SK-N-SH (cell line): ENCODE data around the gene CDH12.

Experiments used
- CTCF ChIP-seq: fragments of 200-600 bp; sonication (generic); IDR thresholded peaks from 2 replicates; pipeline ENCODE4 v1.6.1; 2017; ENCODE audit warnings: antibody characterized with exemption, mild to moderate bottlenecking, moderate library complexity
- FOXJ3 ChIP-seq: sonication (generic); formaldehyde crosslinking; IDR thresholded peaks from 2 replicates; pipeline ENCODE4 v1.5.1; 2020; ENCODE audit warnings: mild to moderate bottlenecking, missing genetic modification reagents
- GABPA ChIP-seq: IDR thresholded peaks from 2 replicates; pipeline ENCODE4 v1.4.0; 2012; ENCODE audit warnings: low read depth, mild to moderate bottlenecking
- POLR2AphosphoS5 ChIP-seq: IDR thresholded peaks from 2 replicates; pipeline ENCODE4 v1.6.1; 2012; ENCODE audit warnings: low read depth, low read length
- REST ChIP-seq: IDR thresholded peaks from 2 replicates; pipeline ENCODE4 v1.6.1; 2012; ENCODE audit warnings: mild to moderate bottlenecking, low read depth, low read length, moderate library complexity
- RXRA ChIP-seq: IDR thresholded peaks from 2 replicates; pipeline ENCODE4 v1.4.0; 2012; ENCODE audit warnings: low read depth, mild to moderate bottlenecking, borderline replicate concordance
- TF ChIP-seq, protein P1 (sequence below): IDR thresholded peaks from 2 replicates; pipeline ENCODE4 v1.4.0; 2012; ENCODE audit warnings: low read depth, borderline replicate concordance
- TF ChIP-seq, protein P2 (sequence below): fragments of 150-350 bp; IDR thresholded peaks from 2 replicates; pipeline ENCODE4 v1.6.1; 2017; ENCODE audit warnings: antibody characterized with exemption, low read length, low read depth, borderline replicate concordance

GRCh38 chr5:22278164-22278563, 575.0 kb downstream of the CDH12 start:
- TF ChIP-seq CTCF (no peak), POLR2AphosphoS5 (no peak), FOXJ3 (CRISPR knock-in tag) (no peak), RXRA (no peak), GABPA (no peak), REST (no peak)
- TF ChIP-seq, protein P1, sequence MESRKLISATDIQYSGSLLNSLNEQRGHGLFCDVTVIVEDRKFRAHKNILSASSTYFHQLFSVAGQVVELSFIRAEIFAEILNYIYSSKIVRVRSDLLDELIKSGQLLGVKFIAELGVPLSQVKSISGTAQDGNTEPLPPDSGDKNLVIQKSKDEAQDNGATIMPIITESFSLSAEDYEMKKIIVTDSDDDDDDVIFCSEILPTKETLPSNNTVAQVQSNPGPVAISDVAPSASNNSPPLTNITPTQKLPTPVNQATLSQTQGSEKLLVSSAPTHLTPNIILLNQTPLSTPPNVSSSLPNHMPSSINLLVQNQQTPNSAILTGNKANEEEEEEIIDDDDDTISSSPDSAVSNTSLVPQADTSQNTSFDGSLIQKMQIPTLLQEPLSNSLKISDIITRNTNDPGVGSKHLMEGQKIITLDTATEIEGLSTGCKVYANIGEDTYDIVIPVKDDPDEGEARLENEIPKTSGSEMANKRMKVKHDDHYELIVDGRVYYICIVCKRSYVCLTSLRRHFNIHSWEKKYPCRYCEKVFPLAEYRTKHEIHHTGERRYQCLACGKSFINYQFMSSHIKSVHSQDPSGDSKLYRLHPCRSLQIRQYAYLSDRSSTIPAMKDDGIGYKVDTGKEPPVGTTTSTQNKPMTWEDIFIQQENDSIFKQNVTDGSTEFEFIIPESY, result no peak
- TF ChIP-seq, protein P2, sequence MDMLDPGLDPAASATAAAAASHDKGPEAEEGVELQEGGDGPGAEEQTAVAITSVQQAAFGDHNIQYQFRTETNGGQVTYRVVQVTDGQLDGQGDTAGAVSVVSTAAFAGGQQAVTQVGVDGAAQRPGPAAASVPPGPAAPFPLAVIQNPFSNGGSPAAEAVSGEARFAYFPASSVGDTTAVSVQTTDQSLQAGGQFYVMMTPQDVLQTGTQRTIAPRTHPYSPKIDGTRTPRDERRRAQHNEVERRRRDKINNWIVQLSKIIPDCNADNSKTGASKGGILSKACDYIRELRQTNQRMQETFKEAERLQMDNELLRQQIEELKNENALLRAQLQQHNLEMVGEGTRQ, result no peak
